ENCODE measurements around the gene PSMA5. TPM values are rescaled to one million over a fixed set of nuclear protein-coding genes. Genes with fewer than 3 reads are reported as not detected.

Gene PSMA5
- total RNA-seq, 1 experiment from 2014 or later = 169 TPM

GRCh38 chr1:109468061-109468460 is 41.8 kb upstream of the PSMA5 start:
- Histone ChIP-seq H3K36me3 (ENCODE audit: control insufficient read depth in 1 of 2, insufficient read depth in 2 of 2, low read length in 2 of 2) (no peaks in the 10 kb centered on the region), H3K4me2 (ENCODE audit: low read length) (no peak overlapping the region), H3K9me2 (ENCODE audit: insufficient read depth) (no peaks in the 10 kb centered on the region), H3K4me3 (replicated peaks in 1 of 2; ENCODE audit: low read depth in 1 of 2, low read length in 2 of 2) (no peak overlapping the region), H3K79me2 (ENCODE audit: insufficient read depth, low read length) (no peaks in the 10 kb centered on the region), H2AFZ (ENCODE audit: low read depth, low read length, poor library complexity, severe bottlenecking) (no peak overlapping the region), H3K9me3 (ENCODE audit: control insufficient read depth in 1 of 2, insufficient read depth in 1 of 2, low read depth in 1 of 2, low read length in 2 of 2) (no peaks in the 10 kb centered on the region), H3K9ac (ENCODE audit: low read length) (no peak overlapping the region), H4K20me1 (ENCODE audit: insufficient read depth) (no peaks in the 10 kb centered on the region), H3K27me3 (ENCODE audit: insufficient read depth, low read length) (peaks cover 34% of the 10 kb centered on the region), H3K27ac (ENCODE audit: low read depth, low read length) (no peak overlapping the region), H3K4me1 (ENCODE audit: control insufficient read depth in 1 of 2, insufficient read depth in 2 of 2, low read length in 2 of 2) (peaks cover 0 to 10% of the 10 kb centered on the region in 2 experiments; a peak in 1 of 4 replicates)
- ChIA-PET RAD21 (ENCODE audit: low non-redundant PET in 1 of 2, low total read pairs in 2 of 2, uncharacterized antibody in 2 of 2, unreplicated experiment in 2 of 2) (no interaction called here), POLR2A (no interaction called here), CTCF (no interaction called here)
- BruUV-seq (replicated peaks) = no TSS peak
- ATAC-seq = no peak
- DNase-seq (ENCODE audit: low read depth, low spot score) = no peak
- TF ChIP-seq ZNF274 (IDR thresholded peaks at IDR 0.05; ENCODE audit: low read depth, low read length) = no peak
- no peak for TF ChIP-seq SP1 (IDR thresholded peaks at IDR 0.05; ENCODE audit: low read depth)
- no peak for TF ChIP-seq CBX3 (IDR thresholded peaks at IDR 0.05; ENCODE audit: low read depth)
- no peak for TF ChIP-seq RAD21 (IDR thresholded peaks at IDR 0.05; ENCODE audit: low read depth)
- no peak for TF ChIP-seq MAX (IDR thresholded peaks at IDR 0.05)
- no peak for TF ChIP-seq ELF1 (IDR thresholded peaks at IDR 0.05; ENCODE audit: borderline replicate concordance, low read depth)
- TF ChIP-seq CTCF (IDR thresholded peaks at IDR 0.05 in 2 of 3, conservative IDR thresholded peaks at IDR 0.05 in 1 of 3; ENCODE audit: borderline replicate concordance in 1 of 3, insufficient read depth in 1 of 3, low read depth in 2 of 3, low read length in 2 of 3) = no peak
- TF ChIP-seq TCF7L2 (IDR thresholded peaks at IDR 0.05; ENCODE audit: borderline replicate concordance, extremely low read depth, insufficient read depth, insufficient read length) = no peak
- no peak for TF ChIP-seq SRF (IDR thresholded peaks at IDR 0.05; ENCODE audit: low read depth)
- TF ChIP-seq FOSL1 (IDR thresholded peaks at IDR 0.05; ENCODE audit: low read depth) = no peak
- no peak for TF ChIP-seq YY1 (IDR thresholded peaks at IDR 0.05; ENCODE audit: extremely low read depth, insufficient replicate concordance, low read depth, low read length)
- TF ChIP-seq REST (IDR thresholded peaks at IDR 0.05; ENCODE audit: low read depth) = no peak
- no peak for TF ChIP-seq SIN3A (IDR thresholded peaks at IDR 0.05; ENCODE audit: low read depth)
- TF ChIP-seq JUND (IDR thresholded peaks at IDR 0.05) = no peak
- no peak for TF ChIP-seq POLR2A (IDR thresholded peaks at IDR 0.05; ENCODE audit: borderline replicate concordance, extremely low read depth, insufficient read depth, insufficient read length)
- TF ChIP-seq ZFX (IDR thresholded peaks at IDR 0.05) = no peak
- no peak for TF ChIP-seq ZBTB33 (IDR thresholded peaks at IDR 0.05; ENCODE audit: extremely low read depth, insufficient replicate concordance, low read length)
- intact Hi-C loops (cut with micrococcal nuclease) = no loop called here

All from HCT116 (cell line).